Activated T-cell treated with anti-CD3 and anti-CD28 coated beads for 48 hours (primary cell): Measurements from ENCODE around the gene ALKBH5.
"Not testable (repeated sequence)": the region's sequence is repeated elsewhere in the genome, so short reads cannot be mapped to it uniquely, and the experiment has no call there.

Source experiments
- DNase-seq: peaks from one replicate; pipeline ENCODE4 v3.0.0-alpha.2; 2020; ENCODE audit warnings: low read depth

The ALKBH5 gene

DNA sequence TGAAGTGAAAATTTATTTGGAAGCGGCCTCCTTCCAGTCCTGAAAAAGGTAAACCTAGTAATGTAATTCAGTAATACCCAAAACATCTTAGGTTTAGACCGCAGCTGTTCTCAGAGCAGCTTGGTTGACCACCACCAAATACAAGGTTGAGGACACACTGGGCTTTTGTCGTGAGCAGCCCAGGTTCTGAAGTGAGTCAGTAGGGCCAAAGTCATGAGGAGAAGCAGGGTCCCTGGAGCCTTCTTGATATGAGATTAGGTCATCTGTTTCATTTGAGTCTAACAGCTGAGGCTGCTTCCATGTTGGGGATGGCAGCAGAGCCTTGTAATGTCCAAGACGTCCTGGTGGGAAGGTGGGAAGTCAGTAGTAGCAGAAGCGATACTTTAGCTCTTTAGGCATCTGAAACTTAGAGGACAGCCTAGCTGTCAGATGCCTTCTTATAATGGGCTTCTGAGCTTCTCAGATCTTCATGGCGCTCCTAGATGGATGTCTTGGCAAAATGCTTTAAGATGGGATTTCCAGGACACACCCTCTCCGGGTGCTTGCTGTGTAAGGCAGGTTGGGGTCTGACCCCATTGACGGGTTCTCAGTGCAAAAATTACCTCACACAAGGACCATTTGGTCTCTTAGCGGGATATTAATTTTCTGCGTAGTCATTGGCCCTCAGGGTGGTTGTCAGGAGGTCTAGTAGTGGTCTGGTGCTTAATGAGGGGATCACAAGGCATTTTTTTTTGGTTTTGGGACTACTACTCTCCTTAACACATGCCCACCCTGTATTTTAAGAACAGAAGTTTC, 2.4 kb downstream of the ALKBH5 start:
- DNase-seq, result no peak

DNA sequence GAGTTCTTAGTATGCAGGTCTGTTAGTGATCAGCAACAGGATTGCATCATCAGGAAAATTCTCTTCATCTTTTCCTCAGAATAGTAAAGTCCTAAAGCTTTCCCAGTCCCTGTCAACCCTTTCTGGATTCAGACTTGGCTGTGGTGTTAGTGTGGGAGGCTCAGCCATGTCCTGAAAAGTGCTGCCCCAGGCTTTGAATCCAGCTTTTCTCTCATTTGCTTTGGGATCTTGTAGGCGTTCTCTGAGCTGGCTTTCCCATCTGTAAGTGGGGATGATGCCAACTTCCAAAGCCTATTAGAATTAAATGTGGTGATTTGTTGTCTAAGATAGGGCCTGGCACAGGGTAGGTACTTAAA, 3.0 kb downstream of the ALKBH5 start:
- DNase-seq, result no peak

DNA sequence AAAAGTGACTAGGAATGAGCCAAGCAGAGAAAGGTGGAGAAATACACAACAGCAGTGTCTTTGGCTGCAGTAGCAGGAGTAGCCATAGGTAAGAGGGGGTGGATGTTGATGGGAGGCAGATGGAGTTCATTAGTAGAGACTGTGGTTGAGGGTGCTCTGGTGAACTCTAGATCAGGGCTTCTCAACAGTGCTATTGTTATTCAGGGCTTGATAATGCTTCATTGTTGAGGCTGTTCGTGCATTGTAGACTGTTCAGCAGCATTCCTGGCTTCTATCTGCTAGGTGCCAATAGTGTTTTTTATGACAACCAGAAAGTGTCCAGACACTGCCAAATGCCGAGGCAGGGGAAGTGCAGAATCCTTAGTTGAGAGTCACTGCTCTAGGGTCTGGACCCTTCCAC, 3.6 kb downstream of the ALKBH5 start:
- DNase-seq, result no peak

DNA sequence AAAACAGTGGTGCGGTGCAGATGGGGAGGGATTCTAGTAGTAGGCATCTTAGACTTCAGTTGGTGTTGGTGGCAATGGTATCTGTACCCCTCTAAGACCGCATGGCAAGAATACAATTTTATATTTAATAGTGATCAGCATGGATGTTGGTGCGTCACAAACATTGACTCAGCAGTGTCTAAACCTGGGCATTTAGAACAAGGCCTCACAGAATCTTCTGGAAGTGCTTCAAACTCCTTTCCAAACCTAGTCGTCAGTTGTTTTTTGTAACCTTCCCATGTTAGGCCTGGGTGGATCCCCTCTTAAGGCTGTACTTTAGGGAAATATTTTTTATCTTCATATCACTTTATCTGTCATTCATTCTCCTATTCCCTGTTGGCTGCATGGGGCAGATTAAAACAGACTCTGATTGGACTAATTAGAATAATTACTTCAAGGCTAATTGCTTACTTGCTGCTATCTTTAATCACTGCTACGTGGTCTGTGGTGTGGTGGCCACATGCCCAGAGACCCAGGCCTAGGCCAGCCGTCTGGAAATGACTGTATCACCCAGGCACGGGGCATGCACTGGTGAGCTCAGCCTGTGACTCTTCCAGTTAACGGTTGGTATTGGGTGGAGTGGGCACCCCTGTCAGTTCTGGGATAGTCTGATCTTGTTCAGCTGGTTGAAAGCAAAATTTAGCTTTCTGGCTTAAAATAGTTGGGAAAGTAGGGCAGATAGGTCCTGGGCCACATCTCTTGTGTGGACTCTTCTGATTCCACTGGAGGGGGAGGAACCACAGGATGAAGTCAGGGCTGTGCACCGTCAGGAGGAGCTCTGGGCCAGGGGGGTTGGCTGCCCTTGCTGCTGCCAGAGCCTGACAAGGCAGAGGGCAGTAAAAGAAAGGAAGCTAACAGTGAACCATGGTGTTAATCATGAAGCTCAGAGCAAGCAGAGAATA, 4.5 kb downstream of the ALKBH5 start:
- peak; percentile 17 for DNase-seq

DNA sequence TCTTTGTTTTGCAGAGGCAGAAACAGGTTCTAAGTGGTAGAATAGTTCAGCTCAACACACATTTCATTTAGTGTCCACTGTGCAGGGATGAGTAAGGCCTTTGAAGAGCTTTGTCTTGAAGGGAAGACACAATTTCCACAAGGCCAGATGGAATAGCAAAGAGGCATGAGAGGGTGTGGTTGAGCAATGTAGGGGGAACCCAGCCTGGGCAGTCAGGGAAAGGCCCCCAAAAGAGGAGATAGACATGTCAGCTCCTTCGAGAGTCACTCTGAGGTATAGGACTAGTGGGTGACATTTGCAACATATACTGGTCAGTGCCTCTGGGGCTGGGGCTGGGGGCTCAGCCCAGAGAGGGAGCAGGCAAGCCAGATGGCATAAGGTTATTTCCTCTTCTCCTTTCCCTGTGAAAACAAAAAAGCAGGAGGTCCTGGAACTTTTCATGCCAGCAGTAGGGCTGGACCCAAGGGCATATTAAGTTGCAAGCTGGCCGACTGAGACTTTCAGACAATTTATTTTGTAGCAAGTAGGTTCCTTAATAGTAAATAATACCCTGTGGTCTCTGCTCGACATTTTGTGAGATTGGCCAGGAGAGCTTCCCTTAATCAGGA, 7.1 kb downstream of the ALKBH5 start:
- DNase-seq, result no peak

DNA sequence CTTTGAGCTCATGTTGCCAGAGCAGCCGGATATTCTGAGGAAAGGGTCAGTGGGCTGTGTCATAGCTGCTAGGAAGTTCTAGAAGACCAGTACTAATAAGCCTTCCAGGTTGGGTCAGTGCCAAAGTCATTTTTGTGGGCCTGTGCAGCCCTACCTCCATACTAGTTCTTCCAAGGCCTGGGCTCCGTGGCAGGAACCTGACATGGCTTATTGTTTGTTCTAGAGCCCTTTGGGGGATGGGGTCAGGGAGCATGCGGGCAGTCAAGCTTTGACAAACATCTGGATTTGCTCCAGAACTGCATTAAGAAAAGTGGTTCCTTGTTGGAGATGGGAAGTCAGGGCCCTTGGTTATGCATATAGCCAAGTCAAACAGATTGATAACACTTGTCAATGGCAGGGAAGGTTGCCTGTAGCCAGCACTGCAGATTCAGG, 7.6 kb downstream of the ALKBH5 start:
- DNase-seq, result no peak

DNA sequence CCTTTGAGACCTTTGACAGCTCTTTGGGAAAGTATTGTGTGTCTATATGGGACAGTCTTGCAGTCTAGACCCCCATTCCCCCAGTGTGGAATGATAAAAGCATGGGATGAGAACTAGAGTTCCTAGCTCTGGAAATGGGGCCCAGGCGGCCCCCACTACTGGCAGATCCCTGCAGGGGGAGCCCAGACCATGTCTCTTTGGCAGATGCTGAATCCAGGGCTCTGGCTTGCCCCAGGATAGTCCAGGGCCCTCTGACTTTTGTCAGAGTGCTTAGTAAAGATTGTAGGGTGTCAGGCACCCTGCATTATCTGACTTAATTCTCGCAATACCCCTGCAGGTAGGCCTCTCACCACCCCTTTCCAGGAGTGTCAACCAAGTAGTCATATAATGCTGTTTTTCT, 8.3 kb downstream of the ALKBH5 start:
- no peak for DNase-seq

DNA sequence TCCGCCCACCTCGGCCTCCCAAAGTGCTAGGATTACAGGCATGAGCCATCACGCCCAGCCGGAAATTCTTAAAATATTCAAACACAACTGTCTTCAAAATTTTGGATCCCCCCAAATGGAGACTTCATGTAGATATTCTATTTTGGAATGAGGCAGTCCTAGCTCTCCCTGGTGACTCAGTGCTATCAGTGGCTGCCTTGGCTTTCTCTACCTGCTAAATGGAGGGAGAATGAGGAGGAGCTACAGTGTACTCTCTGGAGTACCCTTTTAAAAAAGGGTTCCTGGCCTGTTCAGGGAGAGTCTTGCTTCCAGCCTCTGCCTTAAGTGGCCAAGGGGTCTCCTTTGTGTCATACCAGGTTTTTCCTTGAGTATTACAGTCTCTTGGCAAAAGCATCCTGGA, 10.8 kb downstream of the ALKBH5 start:
- no peak for DNase-seq

DNA sequence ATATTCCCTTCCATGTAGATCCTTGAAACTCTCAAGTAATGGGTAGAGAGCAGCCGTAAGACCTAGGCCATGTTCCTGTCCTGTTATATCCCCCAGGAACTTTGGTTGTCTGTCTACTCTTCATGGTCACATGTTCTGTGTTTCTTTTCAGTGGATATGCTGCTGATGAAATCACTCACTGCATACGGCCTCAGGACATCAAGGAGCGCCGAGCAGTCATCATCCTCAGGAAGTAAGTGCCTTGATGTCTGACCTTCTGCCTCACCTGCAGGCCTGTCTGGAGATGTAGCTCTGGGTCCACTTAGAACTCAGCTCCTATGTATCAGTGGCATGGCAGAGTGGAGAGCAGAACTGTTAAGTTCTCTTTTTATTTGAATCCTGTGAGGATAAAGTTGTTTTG, 11.2 kb downstream of the ALKBH5 start:
- no peak for DNase-seq

DNA sequence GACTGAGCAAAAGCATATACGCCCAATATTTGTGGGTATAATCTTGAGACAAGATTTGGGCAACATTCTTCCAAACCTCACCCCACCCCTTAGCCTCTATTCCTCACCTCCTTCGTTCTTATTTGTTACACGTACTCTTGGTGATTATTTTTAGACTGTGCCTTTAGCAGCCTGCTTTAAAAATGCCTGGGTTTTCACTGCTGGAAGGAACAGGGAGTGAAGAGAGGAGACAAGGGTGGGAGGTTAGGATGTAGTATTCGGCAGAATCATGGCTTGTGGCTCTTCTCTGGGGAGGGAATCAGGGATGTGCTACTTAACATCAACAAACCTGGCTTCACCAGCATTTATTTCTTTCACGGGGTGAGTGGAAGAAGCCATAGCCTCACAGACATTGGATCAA, 11.6 kb downstream of the ALKBH5 start:
- no peak for DNase-seq

DNA sequence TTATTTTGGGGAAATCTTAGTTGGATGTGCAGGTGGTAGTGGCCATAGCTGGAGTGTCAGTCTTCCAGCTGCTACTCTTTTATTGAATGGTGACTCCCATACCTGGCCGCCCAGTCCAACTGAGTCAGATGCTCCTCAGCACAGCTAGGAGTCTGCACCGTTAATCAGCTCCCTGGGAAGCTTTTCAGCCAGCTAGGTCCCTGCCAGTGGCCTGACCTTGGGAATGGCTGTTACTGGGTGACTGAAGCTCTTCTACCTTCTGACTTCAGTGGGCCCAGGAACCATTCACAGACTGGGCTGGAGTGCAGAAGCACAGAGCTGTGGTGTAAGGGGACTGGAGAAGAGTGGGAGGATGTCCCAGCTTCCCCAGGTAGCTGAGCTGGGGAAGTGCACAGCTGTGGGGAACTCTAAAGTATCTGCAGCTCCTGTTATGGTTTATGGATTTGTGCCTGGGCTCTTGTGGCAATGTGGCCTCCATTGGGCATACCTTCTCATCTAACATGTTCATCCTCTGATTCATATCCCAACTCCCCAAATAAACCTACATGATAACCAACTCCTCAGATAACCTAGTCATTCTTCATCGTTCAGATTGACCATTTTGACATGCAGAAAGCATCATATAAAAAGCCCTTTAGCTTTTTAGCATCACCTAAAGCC, 14.0 kb downstream of the ALKBH5 start:
- DNase-seq, result no peak

DNA sequence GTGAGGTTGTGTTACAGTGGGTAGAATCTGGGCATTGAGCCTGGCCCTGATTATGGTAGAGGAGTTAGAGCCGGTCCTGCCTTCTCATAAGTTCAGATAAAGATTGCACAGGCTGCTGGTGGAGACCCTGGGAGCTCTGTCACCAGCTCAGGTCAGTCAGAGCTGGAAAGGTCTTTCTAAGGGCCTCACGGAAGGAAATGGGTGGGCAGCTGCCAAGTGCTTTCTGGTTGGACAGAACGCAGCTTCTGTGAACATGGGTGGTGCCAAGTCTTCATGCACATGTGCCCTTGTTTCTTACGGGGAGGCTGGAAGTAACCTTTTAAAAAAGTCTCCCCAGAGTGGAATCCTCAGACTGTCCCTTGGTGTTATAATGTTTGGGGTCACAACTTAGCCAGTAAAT, 14.9 kb downstream of the ALKBH5 start:
- DNase-seq, result no peak

DNA sequence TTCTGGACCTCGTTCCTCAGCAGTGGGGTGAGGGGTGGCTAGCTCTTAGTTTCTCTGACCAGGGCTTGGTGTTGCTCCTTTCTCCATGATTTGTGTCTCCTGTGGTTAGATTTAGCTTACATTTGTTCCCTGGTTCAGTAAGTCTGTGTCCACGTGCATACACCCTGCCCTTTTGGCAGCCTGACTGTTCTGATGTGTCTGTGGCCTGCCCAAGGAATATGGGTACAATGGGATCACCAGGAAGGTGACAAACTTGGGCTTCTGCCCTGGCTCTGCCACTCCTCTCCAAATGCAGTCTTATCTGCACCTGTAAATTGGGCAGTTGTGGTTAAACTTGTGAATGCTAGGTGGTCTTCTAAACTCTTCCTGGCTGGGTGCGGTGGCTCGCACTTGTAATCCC, 17.5 kb downstream of the ALKBH5 start:
- DNase-seq, result no peak

DNA sequence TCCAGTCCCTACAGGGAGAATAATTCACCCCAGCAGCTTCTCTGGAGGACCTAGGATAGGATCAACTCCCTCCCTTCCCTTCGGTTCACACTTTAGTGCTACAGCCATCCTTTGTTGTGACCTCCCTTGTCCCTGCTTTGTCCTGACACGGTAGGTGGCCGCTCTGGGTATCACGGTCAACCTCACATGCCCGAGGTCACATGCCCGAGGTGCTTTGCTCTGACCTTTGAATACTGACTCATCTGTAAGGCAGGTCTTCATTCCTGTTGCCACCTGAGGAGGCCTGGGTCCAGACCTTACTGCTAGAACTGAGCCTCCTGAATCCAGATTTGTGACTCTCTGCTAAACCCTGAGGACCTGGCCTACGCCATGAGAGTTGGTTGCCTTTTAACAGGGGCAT, 19.7 kb downstream of the ALKBH5 start:
- DNase-seq, result no peak

DNA sequence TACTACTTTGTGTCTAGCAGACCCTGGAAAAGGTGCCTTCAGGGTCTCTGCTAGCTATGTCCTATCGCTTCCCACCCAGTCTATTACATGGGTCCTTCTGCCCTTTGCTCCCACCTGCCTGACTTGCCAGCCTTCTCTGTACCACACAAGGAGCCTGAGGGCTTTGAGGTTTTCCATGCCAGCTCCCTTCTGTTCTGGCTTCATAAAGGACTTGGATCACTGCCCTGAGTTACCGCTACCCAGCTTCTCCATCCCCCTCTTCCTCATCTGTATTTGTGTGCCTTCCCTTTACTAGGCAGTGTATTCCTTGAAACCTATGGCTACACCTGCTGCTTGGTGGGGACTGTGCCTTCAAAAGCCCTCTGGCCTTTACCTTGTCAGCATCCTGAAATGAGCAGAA, 22.2 kb downstream of the ALKBH5 start:
- no peak for DNase-seq

DNA sequence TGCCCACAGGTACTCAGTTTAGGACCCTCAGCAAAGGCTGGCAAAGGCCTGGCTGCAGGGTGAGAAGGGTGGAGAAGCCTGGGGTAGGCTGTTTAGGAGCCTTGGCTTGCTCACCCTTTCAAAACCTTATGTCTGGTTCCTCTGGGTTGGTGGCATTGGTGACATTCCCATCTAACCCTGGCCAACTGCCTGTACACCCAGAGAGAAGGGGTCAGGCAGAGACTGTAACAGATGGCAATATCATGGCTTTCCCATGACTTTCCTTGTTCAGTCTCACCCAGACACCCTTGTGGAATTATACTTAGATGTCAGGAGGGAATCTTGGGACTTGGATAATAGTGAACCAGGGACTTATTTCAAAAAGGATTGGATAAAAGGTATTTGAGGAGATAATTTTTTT, 23.3 kb downstream of the ALKBH5 start:
- DNase-seq, result no peak

DNA sequence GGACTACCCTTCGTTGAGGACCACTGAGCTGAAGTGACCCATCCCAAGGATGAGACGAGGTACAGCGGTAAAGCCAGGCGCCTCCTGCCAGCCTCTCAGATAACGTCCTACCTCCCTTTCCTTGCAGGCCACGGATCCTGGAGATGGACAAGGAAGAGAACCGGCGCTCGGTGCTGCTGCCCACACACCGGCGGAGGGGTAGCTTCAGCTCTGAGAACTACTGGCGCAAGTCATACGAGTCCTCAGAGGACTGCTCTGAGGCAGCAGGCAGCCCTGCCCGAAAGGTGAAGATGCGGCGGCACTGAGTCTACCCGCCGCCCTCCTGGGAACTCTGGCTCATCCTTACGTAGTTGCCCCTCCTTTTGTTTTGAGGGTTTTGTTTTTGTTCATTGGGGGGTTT, 24.5 kb downstream of the ALKBH5 start:
- DNase-seq, result no peak

DNA sequence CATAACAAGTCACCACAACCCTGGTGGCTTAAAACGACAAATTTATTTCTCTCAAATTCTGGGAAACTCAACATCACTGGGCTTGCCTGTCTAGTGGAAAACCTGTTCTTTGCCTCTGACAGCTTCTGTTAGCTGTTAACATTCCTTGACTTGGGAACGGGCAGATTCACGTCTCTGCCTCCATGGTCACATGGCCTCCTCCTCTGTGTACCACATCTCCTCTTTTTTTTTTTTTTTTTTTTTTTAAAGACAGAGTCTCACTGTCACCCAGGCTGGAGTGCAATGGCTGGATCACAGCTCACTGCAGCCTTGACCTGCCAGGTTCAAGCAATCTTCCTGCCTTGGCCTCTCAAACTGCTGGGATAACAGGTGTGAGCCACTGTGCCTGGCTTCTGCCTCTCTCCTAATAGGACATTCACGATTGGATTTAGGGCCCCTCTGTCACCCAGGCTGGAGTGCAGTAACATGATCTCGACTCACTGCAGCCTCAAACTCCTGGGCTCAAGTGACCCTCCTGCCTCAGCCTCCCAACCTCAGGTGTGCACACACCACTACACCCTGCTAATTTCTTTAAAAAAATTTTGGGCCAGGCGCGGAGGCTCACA, 30.1 kb downstream of the ALKBH5 start:
- DNase-seq, result no peak

DNA sequence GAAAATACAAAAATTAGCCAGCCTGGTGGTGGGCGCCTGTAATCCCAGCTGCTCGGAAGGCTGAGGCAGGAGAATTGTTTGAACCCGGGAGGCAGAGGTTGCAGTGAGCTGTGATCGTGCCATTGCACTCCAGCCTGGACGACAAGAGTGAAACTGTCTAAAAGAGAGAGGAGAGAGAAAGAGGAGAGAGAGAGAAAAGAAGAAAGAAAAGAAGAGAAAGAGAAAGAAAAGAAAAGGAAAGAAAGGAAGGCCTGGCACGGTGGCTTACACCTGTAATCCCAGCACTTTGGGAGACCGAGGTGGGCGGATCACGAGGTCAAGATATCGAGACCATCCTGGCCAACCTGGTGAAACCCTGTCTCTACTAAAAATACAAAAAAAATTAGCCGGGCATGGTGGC, 33.3 kb downstream of the ALKBH5 start:
- DNase-seq, result not testable (repeated sequence)

DNA sequence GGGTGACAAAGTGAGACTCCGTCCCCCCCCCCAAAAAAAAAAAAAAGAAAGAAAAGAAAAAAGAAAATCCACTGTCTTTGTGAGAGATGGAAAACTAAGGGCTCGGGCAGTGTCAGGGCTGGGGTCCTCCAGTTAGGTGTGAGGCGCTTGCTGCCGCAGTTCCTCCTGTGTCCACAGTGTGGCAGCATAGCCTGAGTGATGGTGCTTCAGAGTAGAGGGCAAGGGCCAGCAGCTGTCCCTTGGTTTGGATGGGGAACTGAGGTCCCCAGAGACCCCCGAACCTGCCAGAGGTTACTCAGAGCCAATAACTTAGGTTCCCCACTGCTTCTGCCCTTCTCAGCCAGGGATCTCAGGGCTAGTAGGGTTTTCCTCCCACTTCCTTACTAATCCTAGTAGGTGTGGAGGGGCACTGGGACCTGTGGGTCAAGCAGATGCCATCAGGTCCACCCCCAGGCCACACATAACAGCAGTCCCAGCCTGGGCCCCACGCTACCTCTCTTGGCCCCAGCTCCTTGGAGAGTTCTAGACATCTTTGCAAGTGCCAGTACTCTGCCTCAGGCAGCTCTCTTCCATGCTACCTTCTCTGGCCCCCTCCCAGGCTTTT, 33.9 kb downstream of the ALKBH5 start:
- DNase-seq, result peak; percentile 64

DNA sequence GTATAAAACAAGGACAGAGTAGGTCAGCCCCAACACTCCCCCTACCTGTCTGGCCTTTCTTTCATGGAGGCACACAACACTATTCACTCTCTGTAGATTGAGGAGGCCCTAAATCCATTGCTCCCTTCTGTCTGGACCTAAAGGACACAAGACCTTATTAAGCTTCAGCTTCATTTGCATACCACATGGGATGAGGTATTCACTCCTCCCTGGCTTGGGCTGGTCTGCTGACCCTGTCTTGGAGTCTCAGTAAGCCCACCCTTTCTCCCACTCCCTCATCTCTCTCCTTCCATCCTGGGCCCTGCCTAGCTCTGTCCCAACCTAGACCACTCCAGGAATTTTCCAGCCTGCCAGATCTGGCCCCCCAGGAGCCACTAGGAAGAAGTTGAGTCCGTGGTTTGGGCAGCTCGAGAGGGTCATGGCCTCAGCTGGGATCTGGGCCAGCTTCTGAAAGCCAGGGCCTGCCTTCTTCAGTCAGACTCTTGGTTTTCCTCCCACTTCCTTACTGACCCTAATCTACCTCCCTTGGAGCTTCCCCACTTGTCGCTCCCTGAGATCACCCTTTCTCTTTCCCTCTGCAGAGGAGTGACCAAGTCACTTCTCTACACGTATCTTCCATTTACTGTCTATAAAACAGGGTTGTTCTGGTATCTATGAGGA, 35.3 kb downstream of the ALKBH5 start:
- DNase-seq, result no peak
